K562 (cell line): ENCODE data around the gene PBXIP1. TPM values are rescaled to one million over a fixed set of nuclear protein-coding genes. Genes with fewer than 3 reads are reported as not detected.
A peak's percentile ranks its signal among the peaks of the same experiment; 100 is the strongest.

Experiments
- ARID1B ChIP-seq: fragments of 450-650 bp; IDR thresholded peaks from 2 replicates; pipeline ENCODE4 v1.6.1; 2016; ENCODE audit warnings: antibody characterized with exemption, mild to moderate bottlenecking, inconsistent platforms
- BHLHE40 ChIP-seq: IDR thresholded peaks from 2 replicates; pipeline ENCODE4 v1.6.1; 2011; ENCODE audit warnings: low read length, improper control_type of control experiment
- CBFA2T3 ChIP-seq: fragments of 450-650 bp; IDR thresholded peaks from 2 replicates; pipeline ENCODE4 v1.6.1; 2017
- CREM ChIP-seq: IDR thresholded peaks from 2 replicates; pipeline ENCODE4 v1.6.1; 2014; ENCODE audit warnings: antibody characterized with exemption, low read depth
- CTBP1 ChIP-seq: fragments of 450-650 bp; IDR thresholded peaks from 2 replicates; pipeline ENCODE4 v1.6.1; 2016; ENCODE audit warnings: borderline replicate concordance
- DDX20 ChIP-seq: fragments of 450-650 bp; IDR thresholded peaks from 2 replicates; pipeline ENCODE4 v1.6.1; 2016; ENCODE audit warnings: missing genetic modification characterization, low read depth, mild to moderate bottlenecking, missing compliant biosample characterization, moderate library complexity
- EP300 ChIP-seq: IDR thresholded peaks from 2 replicates; pipeline ENCODE4 v1.6.1; 2012; ENCODE audit warnings: low read length, improper control_type of control experiment
- EP400 ChIP-seq: fragments of 450-650 bp; IDR thresholded peaks from 2 replicates; pipeline ENCODE4 v1.6.1; 2017; ENCODE audit warnings: antibody characterized with exemption, mild to moderate bottlenecking, moderate library complexity
- EZH2 ChIP-seq: IDR thresholded peaks from 2 replicates; pipeline ENCODE4 v1.6.1; 2012; ENCODE audit warnings: low read depth, mild to moderate bottlenecking, inconsistent platforms, low read length, borderline replicate concordance
- HMG20A ChIP-seq: fragments of 450-650 bp; formaldehyde crosslinking; conservative IDR thresholded peaks from 2 replicates; pipeline ENCODE4 v1.4.0; 2020; ENCODE audit warnings: mild to moderate bottlenecking, mixed read lengths
- L3MBTL2 ChIP-seq: fragments of 450-650 bp; IDR thresholded peaks from 2 replicates; pipeline ENCODE4 v1.6.1; 2016; ENCODE audit warnings: mild to moderate bottlenecking, moderate library complexity
- MXI1 ChIP-seq: IDR thresholded peaks from 2 replicates; pipeline ENCODE4 v1.6.1; 2011; ENCODE audit warnings: low read depth, mild to moderate bottlenecking, improper control_type of control experiment, low read length
- RCOR1 ChIP-seq, 2 experiments: IDR thresholded peaks; 2 replicates each; pipeline ENCODE4 v1.6.1; 2012; ENCODE audit warnings: low read depth in 2 of 2, low read length in 2 of 2, borderline replicate concordance in 1 of 2, improper control_type of control experiment in 1 of 2
- SAFB2 ChIP-seq: fragments of 200-400 bp; formaldehyde crosslinking; IDR thresholded peaks from 2 replicates; pipeline ENCODE4 v1.6.1; 2018; ENCODE audit warnings: borderline replicate concordance, low read length, low read depth, moderate library complexity; ENCODE audit not compliant: severe bottlenecking
- SRF ChIP-seq, 2 experiments: fragments of 250-450, 450-650 bp in 1 of 2; sonication (Bioruptor Pico) in 1 of 2; sonication (generic) in 1 of 2; formaldehyde crosslinking; IDR thresholded peaks; 2 replicates each; pipeline versions ENCODE4 v1.5.0 to v1.5.1; 2020 to 2022; ENCODE audit warnings: mild to moderate bottlenecking in 1 of 2, missing genetic modification reagents in 1 of 2
- SRSF3 ChIP-seq: fragments of 200-400 bp; formaldehyde crosslinking; IDR thresholded peaks from 2 replicates; pipeline ENCODE4 v1.6.1; 2016; ENCODE audit warnings: mild to moderate bottlenecking, low read length, moderate library complexity; ENCODE audit not compliant: insufficient read depth
- ZBED1 ChIP-seq: IDR thresholded peaks from 2 replicates; pipeline ENCODE4 v1.6.1; 2014
- ZNF384 ChIP-seq: IDR thresholded peaks from 2 replicates; pipeline ENCODE4 v1.6.1; 2012; ENCODE audit warnings: low read depth, low read length, improper control_type of control experiment
- polyA plus RNA-seq, 8 experiments: library from polyadenylated mRNA; depleted of rRNA in 4 of 8; stranded (reverse) in 5 of 8; unstranded in 3 of 8; fragments of >200 nt; fragmentation: Nextera tagmentation in 2 of 8; fragmentation: Illumina TruSeq in 1 of 8; extraction: Ambion mirVana in 2 of 8; extraction: Trizol in 1 of 8; gene quantifications; 2 replicates each; pipeline versions ENCODE4 v1.2.1 to v1.2.3, GENCODE V29; 2011 to 2014; ENCODE audit warnings: inconsistent platforms in 1 of 8, missing spikeins in 1 of 8
- total RNA-seq, 7 experiments: library from RNA; depleted of rRNA in 6 of 7; stranded (reverse); fragments of >200 nt in 6 of 7; fragmentation: Illumina TruSeq in 2 of 7; extraction: Trizol in 2 of 7; gene quantifications; 2 replicates each; pipeline versions ENCODE4 v1.2.1 to v1.2.3, GENCODE V29; 2011 to 2021; ENCODE audit warnings: low replicate concordance in 1 of 7
- TF ChIP-seq, protein P1 (sequence below): sonication (generic); formaldehyde crosslinking; IDR thresholded peaks from 2 replicates; pipeline ENCODE4 v1.8.1; 2023; ENCODE audit warnings: mild to moderate bottlenecking, missing genetic modification reagents
- TF ChIP-seq, protein P2 (sequence below): fragments of 450-650 bp; IDR thresholded peaks from 2 replicates; pipeline ENCODE4 v1.6.1; 2016
- TF ChIP-seq, protein P3 (sequence below): fragments of 450-650 bp; IDR thresholded peaks from 2 replicates; pipeline ENCODE4 v1.6.1; 2018; ENCODE audit warnings: mild to moderate bottlenecking, low read depth; ENCODE audit not compliant: partially characterized antibody
- TF ChIP-seq, protein P4 (sequence below): fragments of 250-450 bp; sonication (Bioruptor Pico); IDR thresholded peaks from 2 replicates; pipeline ENCODE4 v1.8.0; 2021; ENCODE audit warnings: mild to moderate bottlenecking, moderate library complexity
- TF ChIP-seq, protein P5 (sequence below): fragments of 200-400 bp; formaldehyde crosslinking; IDR thresholded peaks from 2 replicates; pipeline ENCODE4 v1.6.1; 2017; ENCODE audit warnings: mild to moderate bottlenecking, low read depth, low read length, moderate library complexity

The PBXIP1 gene
- total and polyA plus RNA-seq, 9 of the 15 experiments (the other 6 are each of a cell fraction or from before 2014, with no cell fraction given) = 0.13 to 8.3 (median 5.8) TPM

DNA sequence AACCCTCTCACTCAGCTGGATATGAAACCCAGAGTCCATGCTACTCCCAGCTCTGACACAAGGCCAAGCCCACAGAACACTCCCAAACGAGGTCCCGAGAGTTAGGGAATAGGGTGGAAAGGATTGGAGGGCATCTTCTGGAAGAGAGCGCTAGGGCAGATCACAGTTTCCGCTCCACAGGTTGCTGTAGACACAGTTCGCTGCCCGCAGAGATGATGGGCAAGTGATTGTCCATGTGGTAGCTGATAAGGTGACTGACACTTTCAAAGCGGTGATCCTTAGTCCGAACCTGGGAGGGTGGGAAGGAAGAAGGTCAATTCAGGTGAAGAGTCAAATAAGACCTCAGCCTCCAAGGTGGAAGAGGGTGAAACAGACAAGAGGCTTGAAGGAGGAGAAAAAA is 7.7 kb upstream of the PBXIP1 start (continued):
- TF ChIP-seq, protein P1, sequence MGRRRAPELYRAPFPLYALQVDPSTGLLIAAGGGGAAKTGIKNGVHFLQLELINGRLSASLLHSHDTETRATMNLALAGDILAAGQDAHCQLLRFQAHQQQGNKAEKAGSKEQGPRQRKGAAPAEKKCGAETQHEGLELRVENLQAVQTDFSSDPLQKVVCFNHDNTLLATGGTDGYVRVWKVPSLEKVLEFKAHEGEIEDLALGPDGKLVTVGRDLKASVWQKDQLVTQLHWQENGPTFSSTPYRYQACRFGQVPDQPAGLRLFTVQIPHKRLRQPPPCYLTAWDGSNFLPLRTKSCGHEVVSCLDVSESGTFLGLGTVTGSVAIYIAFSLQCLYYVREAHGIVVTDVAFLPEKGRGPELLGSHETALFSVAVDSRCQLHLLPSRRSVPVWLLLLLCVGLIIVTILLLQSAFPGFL = no peak
- TF ChIP-seq BHLHE40 (no peak; the same call in 1 of the 2 replicates), EP300 (peak; percentile 46), L3MBTL2 (0 out of 2 replicates have a peak, but pooled peaks have one; percentile 17), RCOR1 (IDR thresholded peaks at IDR 0.05; ENCODE audit: borderline replicate concordance in 1 of 2, low read depth in 2 of 2, low read length in 2 of 2) (peak in 1 of 2 experiments; percentile 72; a peak in 1 of 4 replicates), HMG20A (CRISPR knock-in tag) (no peak), CTBP1 (peak; percentile 92), SRF (CRISPR knock-in tag; IDR thresholded peaks at IDR 0.05) (no peak), MXI1 (no peak), DDX20 (tag) (no peak), SAFB2 (no peak), CREM (0 out of 2 replicates have a peak, but pooled peaks have one; percentile 10), EP400 (peak; percentile 32; the same call in 1 of the 2 replicates), ZNF384 (0 out of 2 replicates have a peak, but pooled peaks have one; percentile 18), ARID1B (peak; percentile 72), ZBED1 (no peak), EZH2 (no peak), SRSF3 (no peak), CBFA2T3 (peak; percentile 73)
- TF ChIP-seq, protein P2, sequence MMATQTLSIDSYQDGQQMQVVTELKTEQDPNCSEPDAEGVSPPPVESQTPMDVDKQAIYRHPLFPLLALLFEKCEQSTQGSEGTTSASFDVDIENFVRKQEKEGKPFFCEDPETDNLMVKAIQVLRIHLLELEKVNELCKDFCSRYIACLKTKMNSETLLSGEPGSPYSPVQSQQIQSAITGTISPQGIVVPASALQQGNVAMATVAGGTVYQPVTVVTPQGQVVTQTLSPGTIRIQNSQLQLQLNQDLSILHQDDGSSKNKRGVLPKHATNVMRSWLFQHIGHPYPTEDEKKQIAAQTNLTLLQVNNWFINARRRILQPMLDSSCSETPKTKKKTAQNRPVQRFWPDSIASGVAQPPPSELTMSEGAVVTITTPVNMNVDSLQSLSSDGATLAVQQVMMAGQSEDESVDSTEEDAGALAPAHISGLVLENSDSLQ = peak; percentile 94
- TF ChIP-seq, protein P3, sequence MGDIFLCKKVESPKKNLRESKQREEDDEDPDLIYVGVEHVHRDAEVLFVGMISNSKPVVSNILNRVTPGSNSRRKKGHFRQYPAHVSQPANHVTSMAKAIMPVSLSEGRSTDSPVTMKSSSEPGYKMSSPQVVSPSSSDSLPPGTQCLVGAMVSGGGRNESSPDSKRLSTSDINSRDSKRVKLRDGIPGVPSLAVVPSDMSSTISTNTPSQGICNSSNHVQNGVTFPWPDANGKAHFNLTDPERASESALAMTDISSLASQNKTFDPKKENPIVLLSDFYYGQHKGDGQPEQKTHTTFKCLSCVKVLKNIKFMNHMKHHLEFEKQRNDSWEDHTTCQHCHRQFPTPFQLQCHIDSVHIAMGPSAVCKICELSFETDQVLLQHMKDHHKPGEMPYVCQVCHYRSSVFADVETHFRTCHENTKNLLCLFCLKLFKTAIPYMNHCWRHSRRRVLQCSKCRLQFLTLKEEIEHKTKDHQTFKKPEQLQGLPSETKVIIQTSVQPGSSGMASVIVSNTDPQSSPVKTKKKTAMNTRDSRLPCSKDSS = no peak
- TF ChIP-seq, protein P4, sequence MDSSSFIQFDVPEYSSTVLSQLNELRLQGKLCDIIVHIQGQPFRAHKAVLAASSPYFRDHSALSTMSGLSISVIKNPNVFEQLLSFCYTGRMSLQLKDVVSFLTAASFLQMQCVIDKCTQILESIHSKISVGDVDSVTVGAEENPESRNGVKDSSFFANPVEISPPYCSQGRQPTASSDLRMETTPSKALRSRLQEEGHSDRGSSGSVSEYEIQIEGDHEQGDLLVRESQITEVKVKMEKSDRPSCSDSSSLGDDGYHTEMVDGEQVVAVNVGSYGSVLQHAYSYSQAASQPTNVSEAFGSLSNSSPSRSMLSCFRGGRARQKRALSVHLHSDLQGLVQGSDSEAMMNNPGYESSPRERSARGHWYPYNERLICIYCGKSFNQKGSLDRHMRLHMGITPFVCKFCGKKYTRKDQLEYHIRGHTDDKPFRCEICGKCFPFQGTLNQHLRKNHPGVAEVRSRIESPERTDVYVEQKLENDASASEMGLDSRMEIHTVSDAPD = no peak
- TF ChIP-seq, protein P5, sequence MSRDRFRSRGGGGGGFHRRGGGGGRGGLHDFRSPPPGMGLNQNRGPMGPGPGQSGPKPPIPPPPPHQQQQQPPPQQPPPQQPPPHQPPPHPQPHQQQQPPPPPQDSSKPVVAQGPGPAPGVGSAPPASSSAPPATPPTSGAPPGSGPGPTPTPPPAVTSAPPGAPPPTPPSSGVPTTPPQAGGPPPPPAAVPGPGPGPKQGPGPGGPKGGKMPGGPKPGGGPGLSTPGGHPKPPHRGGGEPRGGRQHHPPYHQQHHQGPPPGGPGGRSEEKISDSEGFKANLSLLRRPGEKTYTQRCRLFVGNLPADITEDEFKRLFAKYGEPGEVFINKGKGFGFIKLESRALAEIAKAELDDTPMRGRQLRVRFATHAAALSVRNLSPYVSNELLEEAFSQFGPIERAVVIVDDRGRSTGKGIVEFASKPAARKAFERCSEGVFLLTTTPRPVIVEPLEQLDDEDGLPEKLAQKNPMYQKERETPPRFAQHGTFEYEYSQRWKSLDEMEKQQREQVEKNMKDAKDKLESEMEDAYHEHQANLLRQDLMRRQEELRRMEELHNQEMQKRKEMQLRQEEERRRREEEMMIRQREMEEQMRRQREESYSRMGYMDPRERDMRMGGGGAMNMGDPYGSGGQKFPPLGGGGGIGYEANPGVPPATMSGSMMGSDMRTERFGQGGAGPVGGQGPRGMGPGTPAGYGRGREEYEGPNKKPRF = no peak
